HEK293 (cell line): Measurements from ENCODE around the gene VILL.

ENCODE experiments used
- CTCF ChIA-PET: fragments of 350-600 bp; formaldehyde crosslinking; extraction: SDS; loops from one replicate; lab custom pipeline; 2021; ENCODE audit warnings: antibody characterized with exemption; lab: Yijun Ruan, JAX
- POLR2A ChIA-PET: fragments of 300-600 bp; formaldehyde crosslinking; extraction: SDS; loops from one replicate; lab custom pipeline; 2020; ENCODE audit warnings: antibody characterized with exemption, inconsistent platforms; lab: Yijun Ruan, JAX
- H3K27ac ChIP-seq: fragments of 200-500 bp; sonication (Bioruptor generic); 2 replicates; pipeline ENCODE4 v1.5.1; 2014; ENCODE audit warnings: low read depth, low read length, control low read depth, inconsistent platforms; ENCODE audit errors: extremely low read depth
- H3K36me3 ChIP-seq, 2 experiments: fragments of 200-500 bp in 1 of 2; sonication (Bioruptor generic) in 1 of 2; 1 replicate in 1 of 2; 2 replicates in 1 of 2; pipeline ENCODE4 v1.5.1; 2014 to 2017; ENCODE audit warnings: inconsistent platforms in 2 of 2, low read length in 2 of 2; ENCODE audit not compliant: control insufficient read depth in 2 of 2, insufficient read depth in 1 of 2
- H3K4me1 ChIP-seq: fragments of 200-500 bp; sonication (Bioruptor generic); 2 replicates; pipeline ENCODE4 v1.5.1; 2014; ENCODE audit warnings: mild to moderate bottlenecking, low read length, inconsistent platforms; ENCODE audit not compliant: control insufficient read depth, insufficient read depth
- H3K4me3 ChIP-seq: 2 replicates; pipeline ENCODE4 v1.5.1; 2011; ENCODE audit warnings: low read depth, mild to moderate bottlenecking, control low read depth, low read length, moderate library complexity
- H3K9me3 ChIP-seq: fragments of 200-500 bp; sonication (Bioruptor generic); 2 replicates; pipeline ENCODE4 v1.5.1; 2014; ENCODE audit warnings: low read depth, low read length, inconsistent platforms; ENCODE audit not compliant: control insufficient read depth, insufficient read depth
- ELK4 ChIP-seq: IDR thresholded peaks from 2 replicates; pipeline ENCODE4 v1.6.1; 2011; ENCODE audit warnings: mild to moderate bottlenecking, low read depth, low read length, borderline replicate concordance
- GLIS1 ChIP-seq: fragments of 450-650 bp; formaldehyde crosslinking; IDR thresholded peaks from 2 replicates; pipeline ENCODE4 v1.5.1; 2016; ENCODE audit warnings: missing biosample characterization, missing genetic modification characterization
- RBAK ChIP-seq: fragments of 450-650 bp; formaldehyde crosslinking; IDR thresholded peaks from 2 replicates; pipeline ENCODE4 v1.5.1; 2016; ENCODE audit warnings: missing biosample characterization, missing genetic modification characterization
- YY1 ChIP-seq: fragments of 450-650 bp; formaldehyde crosslinking; IDR thresholded peaks from 2 replicates; pipeline ENCODE4 v1.5.1; 2018; ENCODE audit warnings: missing biosample characterization, missing genetic modification characterization
- ZBTB48 ChIP-seq: fragments of 450-650 bp; formaldehyde crosslinking; IDR thresholded peaks from 2 replicates; pipeline ENCODE4 v1.5.1; 2016; ENCODE audit warnings: missing biosample characterization, missing genetic modification characterization
- ZFHX2 ChIP-seq: fragments of 450-650 bp; formaldehyde crosslinking; conservative IDR thresholded peaks from 2 replicates; pipeline ENCODE4 v1.5.1; 2016; ENCODE audit warnings: missing biosample characterization, missing genetic modification characterization
- ZFP3 ChIP-seq: fragments of 450-650 bp; formaldehyde crosslinking; IDR thresholded peaks from 2 replicates; pipeline ENCODE4 v1.5.1; 2016; ENCODE audit warnings: low read depth, missing biosample characterization, missing genetic modification characterization
- ZNF391 ChIP-seq: fragments of 450-650 bp; formaldehyde crosslinking; IDR thresholded peaks from 2 replicates; pipeline ENCODE4 v1.5.1; 2016; ENCODE audit warnings: low read depth, missing biosample characterization, missing genetic modification characterization, borderline replicate concordance
- ZNF518A ChIP-seq: fragments of 450-650 bp; formaldehyde crosslinking; conservative IDR thresholded peaks from 2 replicates; pipeline ENCODE4 v1.5.1; 2016; ENCODE audit warnings: low read depth, missing biosample characterization, missing genetic modification characterization
- ZNF692 ChIP-seq: fragments of 450-650 bp; formaldehyde crosslinking; IDR thresholded peaks from 2 replicates; pipeline ENCODE4 v1.5.1; 2016; ENCODE audit warnings: missing biosample characterization, missing genetic modification characterization
- ZNF704 ChIP-seq: fragments of 450-650 bp; formaldehyde crosslinking; IDR thresholded peaks from 2 replicates; pipeline ENCODE4 v1.5.1; 2016; ENCODE audit warnings: missing biosample characterization, missing genetic modification characterization
- ZNF830 ChIP-seq: fragments of 450-650 bp; IDR thresholded peaks from 2 replicates; pipeline ENCODE4 v1.5.0; 2018; ENCODE audit warnings: missing biosample characterization, missing genetic modification characterization, low read depth, mild to moderate bottlenecking, moderate library complexity
- ZSCAN4 ChIP-seq: fragments of 450-650 bp; formaldehyde crosslinking; IDR thresholded peaks from 2 replicates; pipeline ENCODE4 v1.5.1; 2017; ENCODE audit warnings: missing biosample characterization, missing genetic modification characterization

VILL gene

GRCh38 chr3:38029400-38030125 is 39.0 kb downstream of the VILL start, which contains the start of gene PLCD1:
Gene PLCD1 (minus strand): TSS chr3:38029642. CDS start chr3:38029539, 103 bp downstream.
- H3K4me1 ChIP-seq: no peaks in the 10 kb centered on the region
- no peaks in the 10 kb centered on the region for H3K9me3 ChIP-seq
- H3K4me3 ChIP-seq: peak within 1 kb of the TSS; percentile 18
- POLR2A ChIA-PET: no interaction called here
- H3K36me3 ChIP-seq: no peaks in the 10 kb centered on the region
- CTCF ChIA-PET: interaction anchor here (0.6 kb wide), 1 partner anchor 1685 kb away, joined by 3 read pairs; no protein-coding TSS in a partner anchor
- TF ChIP-seq ZBTB48 (tag by site-specific recombination): no peak
- TF ChIP-seq ZSCAN4 (tag by site-specific recombination): no peak
- no peak within 1 kb of the TSS for H3K27ac ChIP-seq

- H3K27ac ChIP-seq: no peak overlapping the region
- POLR2A ChIA-PET: no interaction called here
- CTCF ChIA-PET: no interaction called here
- no peaks in the 10 kb centered on the region for H3K9me3 ChIP-seq
- H3K4me1 ChIP-seq: no peaks in the 10 kb centered on the region
- no peaks in the 10 kb centered on the region for H3K36me3 ChIP-seq
- TF ChIP-seq GLIS1 (tag by site-specific recombination): peak; percentile 55
- no peak for TF ChIP-seq ZNF391 (tag by site-specific recombination)
- TF ChIP-seq ELK4: no peak
- TF ChIP-seq, all 188 proteins: peak for 1
- H3K4me3 ChIP-seq: no peak overlapping the region
Observed at GRCh38 chr3:38030126-38031021, 39.8 kb downstream of the VILL start.

GRCh38 chr3:38031022-38031994 is 40.7 kb downstream of the VILL start:
- Histone ChIP-seq H3K4me1 (no peaks in the 10 kb centered on the region), H3K27ac (no peak overlapping the region), H3K4me3 (no peak overlapping the region), H3K9me3 (no peaks in the 10 kb centered on the region), H3K36me3 (no peaks in the 10 kb centered on the region)
- ChIA-PET POLR2A (no interaction called here), CTCF (no interaction called here)
- TF ChIP-seq ZFP3 (tag by site-specific recombination): no peak
- TF ChIP-seq ZFHX2: no peak
- no peak for TF ChIP-seq ELK4
- TF ChIP-seq ZNF830: no peak
- TF ChIP-seq ZNF704: no peak
- no peak for TF ChIP-seq ZNF518A (tag by site-specific recombination)
- TF ChIP-seq ZNF692 (tag by site-specific recombination): 0 out of 2 replicates have a peak, but pooled peaks have one; percentile 79
- peak; percentile 28; the same call in 1 of the 2 replicates for TF ChIP-seq GLIS1 (tag by site-specific recombination)
- TF ChIP-seq YY1 (tag by site-specific recombination): no peak
- no peak for TF ChIP-seq RBAK (tag by site-specific recombination)
